Peyer's patch (tissue), 4 donors: ENCODE results near the gene CA14. TPM values are rescaled to one million over a fixed set of nuclear protein-coding genes. Genes with fewer than 3 reads are reported as not detected.
"Not testable (repeated sequence)": the region's sequence is repeated elsewhere in the genome, so short reads cannot be mapped to it uniquely, and the experiment has no call there.

Experiments used
- DNase-seq, 3 donors: peaks; one replicate each; pipeline ENCODE4 v3.0.0-alpha.2; 2017 to 2019
- H3K27ac ChIP-seq, 4 donors: fragments of 200-600 bp; sonication (generic); one replicate each; pipeline ENCODE4 v1.5.1; 2016 to 2019
- H3K27me3 ChIP-seq, 2 donors: fragments of 200-600 bp; sonication (generic); one replicate each; pipeline ENCODE4 v1.5.1; 2019
- H3K36me3 ChIP-seq, 3 donors: fragments of 200-600 bp; sonication (generic); one replicate each; pipeline ENCODE4 v1.5.1; 2016 to 2019
- H3K4me1 ChIP-seq, 4 donors: fragments of 200-600 bp; sonication (generic); one replicate each; pipeline ENCODE4 v1.5.1; 2016 to 2019
- H3K4me3 ChIP-seq, 4 donors: fragments of 200-600 bp; sonication (generic); 1 replicate in 3 of 4; 2 replicates in 1 of 4; pipeline ENCODE4 v1.5.1; 2016 to 2019; ENCODE audit warnings: mild to moderate bottlenecking in 1 of 4
- H3K9me3 ChIP-seq, 4 donors: fragments of 200-600 bp; sonication (generic); one replicate each; pipeline ENCODE4 v1.5.1; 2016 to 2019; ENCODE audit warnings: mild to moderate bottlenecking in 1 of 4
- POLR2A ChIP-seq, 2 donors: fragments of 450-650 bp; IDR thresholded peaks; one replicate each; pipeline ENCODE4 v1.5.1; 2017; ENCODE audit warnings: antibody characterized with exemption in 2 of 2, mild to moderate bottlenecking in 2 of 2, moderate library complexity in 2 of 2
- total RNA-seq, 4 donors: library from RNA; depleted of rRNA; stranded (reverse); fragments of >200 nt; gene quantifications; one replicate each; pipeline ENCODE4 v1.1.0, GENCODE V29; 2016
- TF ChIP-seq, protein P1 (sequence below), 6 experiments: fragments of 450-650 bp in 4 of 6; fragments of 200-600 bp in 2 of 6; sonication (generic) in 1 of 6; IDR thresholded peaks; one replicate each; pipeline ENCODE4 v1.5.1; 2017 to 2019; ENCODE audit warnings: antibody characterized with exemption in 6 of 6, mild to moderate bottlenecking in 3 of 6, moderate library complexity in 1 of 6

The CA14 gene
- total RNA-seq, 4 donors from 2014 or later, result not detected

DNA sequence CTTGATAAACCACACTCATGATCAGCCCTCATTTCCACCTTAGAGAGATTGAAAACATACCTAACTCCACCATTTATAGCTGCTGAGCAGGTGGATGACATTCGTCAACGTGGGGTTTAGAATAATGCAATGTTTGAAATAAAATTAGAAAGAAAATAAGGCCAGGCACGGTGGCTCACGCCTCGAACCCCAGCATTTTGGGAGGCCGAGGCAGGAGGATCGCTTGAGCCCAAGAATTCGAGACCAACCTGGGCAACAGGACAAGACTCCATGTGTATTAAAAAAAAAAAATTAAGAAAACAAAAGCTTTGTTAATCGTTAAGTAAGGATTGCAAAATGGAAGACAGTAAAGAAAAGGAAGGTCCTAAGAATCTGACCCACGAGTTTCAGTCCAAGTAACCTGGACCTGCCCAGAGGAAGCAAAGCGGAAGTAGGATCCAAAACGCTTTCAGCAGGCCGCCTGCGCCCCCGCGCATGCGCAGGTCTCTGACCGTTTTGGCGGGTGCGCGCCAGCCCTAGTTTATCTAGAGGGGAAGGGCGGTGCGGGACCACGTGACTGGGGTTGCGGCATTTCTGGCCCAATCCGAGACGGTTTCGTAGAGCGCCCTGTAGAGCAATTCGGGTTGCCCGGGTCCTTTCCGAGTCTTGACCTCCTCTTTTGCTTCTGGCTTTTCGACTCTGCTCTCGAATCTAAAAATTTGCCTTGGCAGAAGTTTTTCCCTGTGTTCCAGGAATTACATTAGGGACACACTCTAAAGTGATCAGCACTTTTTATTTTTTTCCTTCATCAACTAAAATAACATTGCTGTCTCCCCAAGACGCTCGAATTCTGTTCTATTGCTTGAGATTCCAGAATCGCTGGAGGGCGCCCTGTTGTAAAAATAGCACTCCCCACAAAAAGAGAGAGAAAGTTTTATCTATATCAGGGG, 44.1 kb upstream of the CA14 start:
- H3K4me3 ChIP-seq, result peak overlapping the region; percentile 38 to 48 (median 44)
- H3K36me3 ChIP-seq, result no peaks in the 10 kb centered on the region
- no peaks in the 10 kb centered on the region for H3K9me3 ChIP-seq
- H3K27me3 ChIP-seq, result no peaks in the 10 kb centered on the region
- DNase-seq, result peak; percentile 94 to 98 (median 95)
- H3K27ac ChIP-seq, result peak overlapping the region; percentile 57 to 83 (median 68)
- TF ChIP-seq, protein P1, sequence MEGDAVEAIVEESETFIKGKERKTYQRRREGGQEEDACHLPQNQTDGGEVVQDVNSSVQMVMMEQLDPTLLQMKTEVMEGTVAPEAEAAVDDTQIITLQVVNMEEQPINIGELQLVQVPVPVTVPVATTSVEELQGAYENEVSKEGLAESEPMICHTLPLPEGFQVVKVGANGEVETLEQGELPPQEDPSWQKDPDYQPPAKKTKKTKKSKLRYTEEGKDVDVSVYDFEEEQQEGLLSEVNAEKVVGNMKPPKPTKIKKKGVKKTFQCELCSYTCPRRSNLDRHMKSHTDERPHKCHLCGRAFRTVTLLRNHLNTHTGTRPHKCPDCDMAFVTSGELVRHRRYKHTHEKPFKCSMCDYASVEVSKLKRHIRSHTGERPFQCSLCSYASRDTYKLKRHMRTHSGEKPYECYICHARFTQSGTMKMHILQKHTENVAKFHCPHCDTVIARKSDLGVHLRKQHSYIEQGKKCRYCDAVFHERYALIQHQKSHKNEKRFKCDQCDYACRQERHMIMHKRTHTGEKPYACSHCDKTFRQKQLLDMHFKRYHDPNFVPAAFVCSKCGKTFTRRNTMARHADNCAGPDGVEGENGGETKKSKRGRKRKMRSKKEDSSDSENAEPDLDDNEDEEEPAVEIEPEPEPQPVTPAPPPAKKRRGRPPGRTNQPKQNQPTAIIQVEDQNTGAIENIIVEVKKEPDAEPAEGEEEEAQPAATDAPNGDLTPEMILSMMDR (IDR thresholded peaks at IDR 0.05), result peak in 3 of 6 experiments; percentile 21 to 29 (median 27)
- peak in 1 of 2 donors; percentile 30 for TF ChIP-seq POLR2A (IDR thresholded peaks at IDR 0.05)
- H3K4me1 ChIP-seq, result no peaks in the 10 kb centered on the region

DNA sequence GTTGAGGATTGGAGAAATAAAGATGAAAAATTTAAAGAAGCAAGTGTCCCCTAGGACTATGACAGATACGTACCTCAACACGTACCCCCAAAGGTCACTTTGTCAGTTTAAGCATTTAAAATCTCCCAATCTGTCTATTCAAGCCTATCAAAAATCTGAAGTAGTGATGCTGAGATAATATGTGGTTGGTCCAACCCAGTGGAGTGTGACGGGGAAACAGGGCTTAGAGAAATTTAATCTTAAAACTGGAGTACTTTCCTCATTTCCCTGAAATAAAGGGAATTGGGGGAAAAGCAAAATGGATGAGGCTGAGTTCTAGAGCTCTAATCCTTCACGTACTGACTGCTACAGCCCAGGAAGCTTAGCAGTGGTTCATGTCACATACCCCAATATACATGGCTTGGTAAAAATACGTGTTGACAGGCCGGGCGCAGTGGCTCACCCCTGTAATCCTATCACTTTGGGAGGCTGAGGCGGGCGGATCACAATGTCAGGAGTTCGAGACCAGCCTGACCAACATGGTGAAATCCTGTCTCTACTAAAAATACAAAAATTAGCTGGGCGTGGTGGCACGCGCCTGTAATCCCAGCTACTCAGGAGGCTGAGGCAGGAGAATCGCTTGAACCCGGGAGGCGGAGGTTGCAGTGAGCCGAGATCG, 43.3 kb upstream of the CA14 start:
- not testable (repeated sequence) for H3K36me3 ChIP-seq, H3K27me3 ChIP-seq, DNase-seq, H3K4me1 ChIP-seq, H3K9me3 ChIP-seq
- H3K27ac ChIP-seq, result peak overlapping the region; percentile 57 to 83 (median 68)
- peak overlapping the region; percentile 38 to 48 (median 44) for H3K4me3 ChIP-seq

DNA sequence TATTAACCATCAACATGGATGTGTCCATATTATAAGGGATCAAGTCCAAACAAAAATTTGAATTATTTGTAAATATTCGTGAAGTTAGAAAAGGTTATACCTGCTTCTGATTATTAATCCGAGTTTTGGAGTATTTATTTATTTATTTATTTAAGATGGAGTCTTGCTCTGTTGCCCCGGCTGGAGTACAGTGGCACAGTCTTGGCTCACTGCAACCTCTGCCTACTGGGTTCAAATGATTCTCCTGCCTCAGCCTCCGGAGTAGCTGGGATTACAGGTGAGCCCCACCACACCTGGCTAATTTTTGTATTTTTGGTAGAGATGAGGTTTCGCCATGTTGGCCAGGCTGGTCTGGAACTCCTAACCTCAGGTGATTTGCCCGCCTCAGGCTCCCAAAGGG, 41.7 kb upstream of the CA14 start:
- H3K4me3 ChIP-seq, H3K4me1 ChIP-seq, H3K36me3 ChIP-seq, H3K27ac ChIP-seq, H3K9me3 ChIP-seq, H3K27me3 ChIP-seq, DNase-seq: not testable (repeated sequence)

DNA sequence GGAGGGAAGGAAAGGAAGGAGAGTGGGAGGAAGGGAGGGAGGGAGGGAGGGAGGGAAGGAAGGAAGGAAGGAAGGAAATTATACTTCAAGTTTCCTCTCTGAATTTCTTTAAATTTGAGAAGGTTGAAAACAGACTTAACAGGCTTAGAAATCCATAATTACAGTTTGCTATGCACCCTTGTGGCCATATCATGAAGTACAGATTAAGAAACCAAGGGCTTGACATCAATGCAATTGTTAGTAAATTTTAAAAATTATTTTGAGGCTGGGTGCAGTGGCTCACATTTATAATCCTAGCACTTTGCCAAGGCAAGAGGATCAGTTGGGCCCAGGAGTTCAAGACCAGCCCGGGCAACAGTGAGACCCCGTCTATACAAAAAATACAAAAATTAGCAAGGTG, 36.0 kb upstream of the CA14 start:
- H3K36me3 ChIP-seq, result peaks cover 0 to 48% (median 3%) of the 10 kb centered on the region in 3 donors
- TF ChIP-seq, protein P1 (IDR thresholded peaks at IDR 0.05), result peak in 5 of 6 experiments; percentile 29 to 51 (median 48)
- TF ChIP-seq POLR2A (IDR thresholded peaks at IDR 0.05), result no peak
- H3K27ac ChIP-seq, result no peak overlapping the region
- H3K27me3 ChIP-seq, result no peaks in the 10 kb centered on the region
- no peaks in the 10 kb centered on the region for H3K4me1 ChIP-seq
- DNase-seq, result no peak
- H3K9me3 ChIP-seq, result no peaks in the 10 kb centered on the region
- H3K4me3 ChIP-seq, result no peak overlapping the region

DNA sequence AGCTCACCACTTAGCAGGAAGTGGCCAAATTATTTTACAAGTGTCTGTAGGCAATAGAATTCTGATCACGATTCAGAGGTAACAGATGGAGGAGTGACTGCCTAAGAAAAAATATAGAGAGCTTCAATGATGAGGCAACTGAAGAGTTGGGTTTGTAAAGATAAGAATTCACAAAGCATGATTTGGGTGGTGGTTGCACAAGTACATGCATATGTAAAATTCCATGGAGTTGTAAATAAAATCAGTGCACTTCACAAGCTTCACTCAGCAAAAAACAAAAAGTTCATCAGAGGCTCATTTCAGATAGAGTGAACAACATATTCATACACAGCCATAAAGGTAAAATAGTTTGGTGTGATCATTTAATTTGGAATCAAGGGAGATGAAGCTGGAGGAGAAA, 32.6 kb upstream of the CA14 start:
- Histone ChIP-seq H3K27ac (no peak overlapping the region), H3K27me3 (no peaks in the 10 kb centered on the region), H3K9me3 (no peaks in the 10 kb centered on the region), H3K4me1 (no peaks in the 10 kb centered on the region), H3K4me3 (no peak overlapping the region), H3K36me3 (peaks cover 0 to 57% (median 3%) of the 10 kb centered on the region in 3 donors)
- no peak for TF ChIP-seq POLR2A (IDR thresholded peaks at IDR 0.05)
- TF ChIP-seq, protein P1 (IDR thresholded peaks at IDR 0.05), result no peak
- no peak for DNase-seq

DNA sequence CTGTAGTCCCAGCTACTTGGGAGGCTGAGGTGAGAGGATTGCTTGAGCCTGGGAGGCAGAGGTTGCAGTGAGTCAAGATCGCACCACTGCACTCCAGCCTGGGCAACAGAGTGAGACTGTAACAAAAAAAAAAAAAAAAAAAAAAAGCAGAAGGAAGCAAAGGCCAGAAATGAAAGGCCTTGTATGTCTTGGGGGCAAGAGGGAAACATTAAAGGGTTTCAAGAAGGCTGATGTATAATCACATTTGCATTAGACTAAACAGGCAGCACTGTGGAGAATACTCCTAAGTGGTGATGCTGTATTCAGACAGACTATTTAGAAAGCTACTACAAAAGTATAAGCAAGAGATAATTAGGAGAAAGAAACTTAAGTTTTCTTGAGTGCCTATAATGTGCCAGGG, 32.0 kb upstream of the CA14 start:
- Histone ChIP-seq H3K4me3 (no peak overlapping the region), H3K9me3 (no peaks in the 10 kb centered on the region), H3K4me1 (no peaks in the 10 kb centered on the region), H3K27ac (no peak overlapping the region), H3K36me3 (peaks cover 0 to 57% (median 3%) of the 10 kb centered on the region in 3 donors), H3K27me3 (no peaks in the 10 kb centered on the region)
- no peak for TF ChIP-seq POLR2A (IDR thresholded peaks at IDR 0.05)
- TF ChIP-seq, protein P1 (IDR thresholded peaks at IDR 0.05), result no peak
- DNase-seq, result no peak
